Measurements from ENCODE around the gene SLC2A1. TPM values are rescaled to one million over a fixed set of nuclear protein-coding genes. Genes with fewer than 3 reads are reported as not detected.

Gene SLC2A1
- total RNA-seq, 1 donor from 2014 or later = 46.4 TPM

- intact Hi-C loops (cut with DNase I) = no loop called here
- ATAC-seq (no peak), DNase-seq (ENCODE audit: missing footprints) (no peak)
Observed at GRCh38 chr1:42886046-42886739, 72.5 kb downstream of the SLC2A1 start.

DNA sequence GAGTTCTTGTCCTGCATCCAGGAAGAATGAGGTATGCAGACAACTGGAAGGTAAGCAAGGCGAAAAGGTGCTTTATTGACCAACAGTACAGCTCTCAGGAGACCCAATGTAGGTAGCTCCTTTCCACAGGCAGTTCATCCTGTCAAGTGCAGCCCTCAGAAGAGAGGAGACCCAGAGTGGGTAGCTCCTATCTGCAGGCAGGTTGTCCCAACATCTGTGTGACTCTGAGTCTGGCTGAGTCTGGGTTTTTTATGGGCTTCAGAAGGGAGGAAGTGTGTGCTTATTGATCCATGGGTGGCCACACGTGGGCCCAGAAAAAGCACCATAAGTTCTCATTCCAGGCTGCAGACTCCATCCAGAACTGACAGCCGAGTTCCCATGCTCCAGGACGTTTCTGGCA lies 78.3 kb downstream of the SLC2A1 start:
- no peak for ATAC-seq
- DNase-seq (ENCODE audit: missing footprints) = no peak
- intact Hi-C loops (cut with DNase I) = no loop called here

DNA sequence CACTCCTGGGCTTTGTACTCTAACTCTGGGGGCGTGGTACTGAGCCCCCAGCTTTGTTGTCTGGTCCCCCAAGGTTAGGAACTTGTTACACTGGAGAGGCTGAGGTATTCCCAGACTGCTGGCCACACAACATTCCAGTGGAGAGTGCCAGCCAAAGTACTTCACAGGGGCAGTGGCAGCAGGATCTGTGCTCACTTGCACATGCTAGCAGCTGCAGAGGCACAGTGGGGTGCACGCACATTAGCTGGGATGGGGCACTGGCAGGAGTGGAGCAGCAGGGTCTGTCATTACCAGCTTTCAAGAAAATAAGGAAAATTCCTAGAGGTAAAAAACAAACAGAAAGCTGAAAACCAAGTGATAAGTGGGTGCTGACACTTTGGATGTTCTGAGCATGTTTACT lies 81.3 kb downstream of the SLC2A1 start:
- intact Hi-C loops (cut with DNase I) = no loop called here
- no peak for DNase-seq (ENCODE audit: missing footprints)
- peak; percentile 37 for ATAC-seq

- intact Hi-C loops (cut with DNase I) = no loop called here
- no peak for DNase-seq (ENCODE audit: missing footprints)
- no peak for ATAC-seq
Observed at GRCh38 chr1:42876009-42876408, 82.7 kb downstream of the SLC2A1 start.

Other genes with a start within 250 kb of the SLC2A1 start
- not detected for gene CLDN19, start 218.6 kb downstream of the SLC2A1 start, total RNA-seq
- 9.3 TPM for gene P3H1, start 191.8 kb downstream of the SLC2A1 start, total RNA-seq
- gene C1orf50, start 191.6 kb downstream of the SLC2A1 start, total RNA-seq = 8.7 TPM
- not detected for gene TMEM269, start 173.9 kb downstream of the SLC2A1 start, total RNA-seq
- 2.7 TPM for gene ERMAP, start 141.7 kb downstream of the SLC2A1 start, total RNA-seq
- 15.3 TPM for gene SVBP, start 141.5 kb downstream of the SLC2A1 start, total RNA-seq
- 7.7 TPM for gene ZNF691, start 112.3 kb downstream of the SLC2A1 start, total RNA-seq
- 26.8 TPM for gene EBNA1BP2, start 213.4 kb upstream of the SLC2A1 start, total RNA-seq
- not detected for gene CFAP57, start 213.5 kb upstream of the SLC2A1 start, total RNA-seq

All from Right ventricle myocardium inferior (tissue), 1 donor.